OCI-M1 (cell line): ENCODE measurements around the gene CRAT.
A peak's percentile ranks its signal among the peaks of the same experiment; 100 is the strongest.
"Not testable (repeated sequence)": the region's sequence is repeated elsewhere in the genome, so short reads cannot be mapped to it uniquely, and the experiment has no call there.

ENCODE experiments used
- DNase-seq: peaks from one replicate; lab custom pipeline; 2025; lab: John Stamatoyannopoulos, UW

Gene CRAT

GRCh38 chr9:129138476-129139232 lies 28.1 kb upstream of the CRAT start:
- DNase-seq, result no peak

GRCh38 chr9:129138144-129138462 lies 27.5 kb upstream of the CRAT start:
- no peak for DNase-seq

GRCh38 chr9:129137292-129138143 lies 26.9 kb upstream of the CRAT start:
- DNase-seq, result no peak

GRCh38 chr9:129136446-129137035 lies 25.9 kb upstream of the CRAT start:
- DNase-seq, result no peak

GRCh38 chr9:129135476-129135875 lies 24.9 kb upstream of the CRAT start:
- no peak for DNase-seq

- DNase-seq, result no peak
Observed at GRCh38 chr9:129133082-129133481, 22.5 kb upstream of the CRAT start.

GRCh38 chr9:129131300-129132145 lies 20.9 kb upstream of the CRAT start:
- DNase-seq, result peak; percentile 64

DNA sequence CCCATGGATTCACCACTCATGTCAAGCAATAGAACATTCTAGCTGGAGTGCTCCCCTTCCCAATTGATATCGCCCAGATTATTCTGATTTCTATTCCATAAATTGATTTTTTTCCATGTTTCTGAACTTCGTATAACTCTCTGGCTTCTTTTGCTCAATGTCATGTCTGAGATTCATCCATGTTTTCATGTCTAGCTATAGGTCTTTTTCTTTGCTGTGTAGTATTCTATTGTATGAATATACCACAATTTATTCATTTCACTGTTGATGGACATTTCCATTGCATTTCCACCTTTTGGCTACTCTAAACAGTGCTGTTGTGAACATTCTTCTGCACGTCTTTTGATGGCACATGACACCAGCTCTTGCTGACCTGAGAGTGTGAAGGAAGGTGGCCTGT lies 20.2 kb upstream of the CRAT start:
- no peak for DNase-seq

- not testable (repeated sequence) for DNase-seq
Observed at GRCh38 chr9:129130271-129130670, 19.7 kb upstream of the CRAT start.

- no peak for DNase-seq
Observed at GRCh38 chr9:129128689-129129088, 18.1 kb upstream of the CRAT start.

DNA sequence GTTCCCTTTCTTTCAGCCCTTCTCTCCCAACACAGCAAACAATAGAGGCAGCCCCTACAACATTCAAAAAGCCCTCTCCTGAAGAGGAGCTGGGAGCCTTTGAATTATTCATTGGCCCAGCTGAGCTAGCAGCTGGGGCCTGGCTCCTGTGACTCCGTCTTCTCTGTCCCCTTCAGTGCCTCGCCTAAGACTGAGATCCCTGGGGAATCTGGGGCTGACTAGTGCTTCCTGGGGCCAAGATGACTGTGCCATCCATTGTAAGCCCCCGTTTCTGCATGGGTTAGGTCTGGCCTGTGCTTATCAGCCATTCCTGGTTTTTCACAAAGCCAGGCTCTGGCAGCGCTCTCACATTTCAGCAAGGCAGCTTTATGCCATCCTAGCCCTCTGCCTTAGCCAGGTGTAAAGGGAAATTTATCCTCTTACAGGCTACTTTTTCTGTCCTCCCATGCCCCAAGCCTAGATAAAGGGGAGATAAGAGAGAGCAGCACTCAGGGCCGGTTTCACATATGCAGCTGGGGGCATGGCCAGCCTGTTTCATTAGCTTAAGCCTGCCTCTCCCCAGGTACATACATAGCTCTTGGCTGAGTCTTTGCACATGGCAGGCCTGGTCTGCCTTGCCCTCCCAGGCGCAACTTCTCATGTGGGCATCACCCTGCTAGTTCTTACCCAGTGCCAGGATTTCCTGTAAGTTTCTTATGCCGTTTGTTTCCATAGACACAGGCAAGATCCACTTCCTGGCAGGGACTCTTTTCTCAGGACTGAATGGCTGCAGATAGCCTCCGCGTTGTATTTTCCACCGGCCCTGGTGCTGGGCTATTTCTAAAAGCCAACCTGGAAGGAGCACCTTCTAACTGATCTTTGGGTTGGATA lies 16.4 kb upstream of the CRAT start:
- DNase-seq, result no peak

GRCh38 chr9:129125478-129125877 lies 14.9 kb upstream of the CRAT start:
- DNase-seq, result no peak

- DNase-seq, result no peak
Observed at GRCh38 chr9:129124506-129125069, 14.0 kb upstream of the CRAT start.

DNA sequence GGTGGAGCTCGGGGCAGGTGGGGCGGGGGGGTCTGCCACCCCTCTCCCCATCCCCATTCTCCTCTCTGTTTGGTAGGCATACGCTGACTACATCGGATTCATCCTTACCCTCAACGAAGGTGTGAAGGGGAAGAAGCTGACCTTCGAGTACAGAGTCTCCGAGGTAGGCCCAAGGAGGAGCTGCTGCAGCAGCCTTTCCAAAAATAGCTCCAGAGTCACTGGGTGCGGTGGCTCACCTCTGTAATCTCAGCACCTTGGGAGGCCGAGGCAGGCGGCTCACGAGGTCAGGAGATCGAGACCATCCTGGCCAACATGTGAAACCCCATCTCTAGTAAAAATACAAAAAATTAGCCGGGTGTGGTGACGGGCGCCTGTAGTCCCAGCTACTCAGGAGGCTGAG lies 12.4 kb upstream of the CRAT start:
- DNase-seq, result not testable (repeated sequence)

- DNase-seq, result no peak
Observed at GRCh38 chr9:129122133-129122532, 11.5 kb upstream of the CRAT start.

GRCh38 chr9:129121483-129121882 lies 10.9 kb upstream of the CRAT start:
- no peak for DNase-seq

DNA sequence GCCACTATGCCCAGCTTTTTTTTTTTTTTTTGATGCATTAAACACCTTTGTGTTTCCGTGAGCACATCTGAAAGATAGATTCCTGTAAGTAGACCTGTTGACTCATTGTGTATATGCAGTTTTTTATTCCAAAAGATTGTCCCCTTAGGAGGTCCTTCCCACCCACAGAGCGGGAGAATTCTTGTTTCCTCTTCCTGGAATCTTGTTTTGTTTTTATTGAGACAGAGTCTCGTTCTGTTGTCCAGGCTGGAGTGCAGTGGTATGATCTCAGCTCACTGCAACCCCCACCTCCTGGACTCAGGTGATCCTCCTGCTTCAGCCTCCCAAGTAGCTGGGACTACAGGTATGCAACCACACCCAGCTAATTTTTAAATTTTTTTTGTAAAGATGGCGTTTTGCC lies 8.2 kb upstream of the CRAT start:
- DNase-seq, result no peak

GRCh38 chr9:129113645-129114304 lies 3.2 kb upstream of the CRAT start:
- peak; percentile 60 for DNase-seq

- DNase-seq, result not testable (repeated sequence)
Observed at GRCh38 chr9:129112526-129112925, 1.9 kb upstream of the CRAT start.

GRCh38 chr9:129111528-129112151 lies 1.0 kb upstream of the CRAT start:
- peak; percentile 51 for DNase-seq
